Ectodermal cell (in vitro differentiated cells): ENCODE results near the gene SLCO4A1.

Experiments
- H3K27ac ChIP-seq: 2 replicates; pipeline ENCODE4 v1.7.0; 2013; ENCODE audit warnings: mild to moderate bottlenecking, low read depth, low read length; ENCODE audit not compliant: insufficient read depth, poor library complexity, severe bottlenecking
- H3K27me3 ChIP-seq: 2 replicates; pipeline ENCODE4 v1.7.0; 2013; ENCODE audit warnings: mild to moderate bottlenecking, low read length; ENCODE audit not compliant: insufficient read depth, control insufficient read depth, poor library complexity, severe bottlenecking
- H3K36me3 ChIP-seq: one replicate; pipeline ENCODE4 v1.7.0; 2013; ENCODE audit warnings: low read length; ENCODE audit not compliant: control insufficient read depth, insufficient read depth
- H3K4me1 ChIP-seq: one replicate; pipeline ENCODE4 v1.7.0; 2013; ENCODE audit warnings: low read length; ENCODE audit not compliant: control insufficient read depth, insufficient read depth
- H3K4me3 ChIP-seq: 2 replicates; pipeline ENCODE4 v1.7.0; 2013; ENCODE audit warnings: low read depth, low read length, control low read depth; ENCODE audit not compliant: insufficient read depth
- H3K9me3 ChIP-seq: 2 replicates; pipeline ENCODE4 v1.7.0; 2013; ENCODE audit warnings: mild to moderate bottlenecking, low read length, moderate library complexity; ENCODE audit not compliant: control insufficient read depth
- WGBS, 2 experiments: methylation state at CpG; one replicate each; pipeline ENCODE4 v1.1.7; 2013; ENCODE audit warnings: missing lambda C conversion rate in 2 of 2; 5-methylcytosine and 5-hydroxymethylcytosine counted together

Gene SLCO4A1

GRCh38 chr20:62667530-62668440, 25.5 kb downstream of the SLCO4A1 start:
- Histone ChIP-seq H3K9me3 (no peaks in the 10 kb centered on the region), H3K36me3 (no peaks in the 10 kb centered on the region), H3K27ac (no peak overlapping the region), H3K4me3 (no peak overlapping the region), H3K27me3 (no peaks in the 10 kb centered on the region), H3K4me1 (peaks cover 10% of the 10 kb centered on the region)
- 89% methylated on average over 30 of the region's 30 CpGs for WGBS, 2 experiments

GRCh38 chr20:62668441-62669027, 26.2 kb downstream of the SLCO4A1 start:
- H3K36me3 ChIP-seq, result no peaks in the 10 kb centered on the region
- H3K27ac ChIP-seq, result no peak overlapping the region
- H3K4me1 ChIP-seq, result peaks cover 3% of the 10 kb centered on the region
- 57% methylated on average over 13 of the region's 13 CpGs for WGBS, 2 experiments
- H3K27me3 ChIP-seq, result no peaks in the 10 kb centered on the region
- H3K9me3 ChIP-seq, result no peaks in the 10 kb centered on the region
- no peak overlapping the region for H3K4me3 ChIP-seq

- no peaks in the 10 kb centered on the region for H3K4me1 ChIP-seq
- no peaks in the 10 kb centered on the region for H3K27me3 ChIP-seq
- no peak overlapping the region for H3K4me3 ChIP-seq
- WGBS, 2 experiments, result 92 to 96% methylated on average over 10 of the region's 10 CpGs
- H3K36me3 ChIP-seq, result no peaks in the 10 kb centered on the region
- no peaks in the 10 kb centered on the region for H3K9me3 ChIP-seq
- no peak overlapping the region for H3K27ac ChIP-seq
Observed at GRCh38 chr20:62669249-62669648, 26.9 kb downstream of the SLCO4A1 start.

GRCh38 chr20:62670156-62670555, 27.9 kb downstream of the SLCO4A1 start:
- 96% methylated on average over 14 of the region's 14 CpGs for WGBS, 2 experiments
- no peak overlapping the region for H3K4me3 ChIP-seq

GRCh38 chr20:62670998-62671397, 28.7 kb downstream of the SLCO4A1 start:
- H3K4me1 ChIP-seq, result no peaks in the 10 kb centered on the region
- no peak overlapping the region for H3K27ac ChIP-seq
- no peaks in the 10 kb centered on the region for H3K27me3 ChIP-seq
- no peak overlapping the region for H3K4me3 ChIP-seq
- 88 to 92% methylated on average over 17 of the region's 17 CpGs for WGBS, 2 experiments
- no peaks in the 10 kb centered on the region for H3K9me3 ChIP-seq
- no peaks in the 10 kb centered on the region for H3K36me3 ChIP-seq

More at GRCh38 chr20:62670156-62670555, 27.9 kb downstream of the SLCO4A1 start:
- H3K27ac ChIP-seq, result no peak overlapping the region
- no peaks in the 10 kb centered on the region for H3K4me1 ChIP-seq
- H3K9me3 ChIP-seq, result no peaks in the 10 kb centered on the region
- no peaks in the 10 kb centered on the region for H3K36me3 ChIP-seq
- H3K27me3 ChIP-seq, result no peaks in the 10 kb centered on the region

- 93 to 96% methylated on average over 15 of the region's 15 CpGs for WGBS, 2 experiments
- Histone ChIP-seq H3K27ac (no peak overlapping the region), H3K27me3 (no peaks in the 10 kb centered on the region)
Observed at GRCh38 chr20:62671765-62672164, 29.5 kb downstream of the SLCO4A1 start.

GRCh38 chr20:62674370-62674769, 32.1 kb downstream of the SLCO4A1 start:
- H3K4me3 ChIP-seq, result no peak overlapping the region
- no peaks in the 10 kb centered on the region for H3K36me3 ChIP-seq
- H3K4me1 ChIP-seq, result no peaks in the 10 kb centered on the region
- H3K27ac ChIP-seq, result no peak overlapping the region
- H3K27me3 ChIP-seq, result no peaks in the 10 kb centered on the region
- 94 to 95% methylated on average over 11 of the region's 11 CpGs for WGBS, 2 experiments
- H3K9me3 ChIP-seq, result no peaks in the 10 kb centered on the region

More at GRCh38 chr20:62671765-62672164, 29.5 kb downstream of the SLCO4A1 start:
- H3K36me3 ChIP-seq, result no peaks in the 10 kb centered on the region
- no peaks in the 10 kb centered on the region for H3K4me1 ChIP-seq
- no peak overlapping the region for H3K4me3 ChIP-seq
- no peaks in the 10 kb centered on the region for H3K9me3 ChIP-seq

- Histone ChIP-seq H3K4me3 (no peak overlapping the region), H3K9me3 (no peaks in the 10 kb centered on the region), H3K27me3 (no peaks in the 10 kb centered on the region), H3K4me1 (no peaks in the 10 kb centered on the region), H3K27ac (no peak overlapping the region), H3K36me3 (no peaks in the 10 kb centered on the region)
- whole genome bisulfite sequencing, 2 experiments, result 90% methylated on average over 25 of the region's 25 CpGs
Observed at GRCh38 chr20:62675156-62675876, 33.0 kb downstream of the SLCO4A1 start.

GRCh38 chr20:62675877-62676260, 33.6 kb downstream of the SLCO4A1 start:
- Histone ChIP-seq H3K4me3 (no peak overlapping the region), H3K9me3 (no peaks in the 10 kb centered on the region), H3K36me3 (no peaks in the 10 kb centered on the region), H3K27ac (no peak overlapping the region), H3K4me1 (no peaks in the 10 kb centered on the region), H3K27me3 (no peaks in the 10 kb centered on the region)
- 92 to 94% methylated on average over 14 of the region's 14 CpGs for WGBS, 2 experiments

- 92 to 95% methylated on average over 9 of the region's 9 CpGs for WGBS, 2 experiments
- no peaks in the 10 kb centered on the region for H3K36me3 ChIP-seq
- no peaks in the 10 kb centered on the region for H3K27me3 ChIP-seq
- no peak overlapping the region for H3K4me3 ChIP-seq
- H3K27ac ChIP-seq, result no peak overlapping the region
- no peaks in the 10 kb centered on the region for H3K9me3 ChIP-seq
- H3K4me1 ChIP-seq, result no peaks in the 10 kb centered on the region
Observed at GRCh38 chr20:62676976-62677375, 34.7 kb downstream of the SLCO4A1 start.
